Measurements from ENCODE around the gene UBTD1.
"Not testable (repeated sequence)": the region's sequence is repeated elsewhere in the genome, so short reads cannot be mapped to it uniquely, and the experiment has no call there.

UBTD1 gene

DNA sequence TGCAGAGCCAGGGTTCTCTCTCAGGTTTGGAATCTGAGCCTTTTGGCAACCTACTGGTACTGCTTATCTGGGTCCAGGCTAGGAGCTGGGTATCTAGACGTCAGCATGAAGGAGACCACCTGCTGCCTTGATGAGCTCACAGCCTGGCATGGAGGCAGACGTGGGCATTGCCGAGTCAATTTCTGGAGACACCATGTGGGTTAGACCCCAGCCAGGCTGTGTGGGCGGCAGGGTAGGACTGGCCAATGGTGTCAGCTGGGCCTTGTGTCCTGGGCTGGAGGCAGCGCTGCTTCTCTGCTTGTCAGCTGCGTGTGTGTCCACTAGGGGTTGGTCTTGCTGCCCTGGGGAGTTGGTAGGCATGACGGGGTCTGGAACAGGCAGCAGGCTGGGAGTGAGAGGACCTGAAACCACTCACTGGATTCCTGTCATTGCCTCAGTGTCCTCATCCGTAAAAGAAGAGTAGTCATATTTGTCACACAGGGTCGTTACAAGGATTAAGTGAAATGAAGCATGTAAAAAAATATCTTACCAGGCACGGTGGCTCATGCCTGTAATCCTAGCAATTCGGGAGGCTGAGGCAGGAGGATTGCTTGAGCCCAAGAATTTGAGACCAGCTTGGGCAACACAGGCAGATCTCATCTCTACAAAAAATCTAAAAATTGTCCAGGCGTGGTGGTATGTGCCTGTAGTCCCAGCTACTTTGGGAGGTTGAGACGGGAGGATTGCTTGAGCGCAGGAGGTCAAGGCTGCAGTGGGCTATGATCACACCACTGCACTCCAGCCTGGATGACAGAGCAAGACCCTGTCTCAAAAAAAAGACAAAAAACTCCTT, 42.2 kb downstream of the UBTD1 start:
- DNase-seq = no peak

DNA sequence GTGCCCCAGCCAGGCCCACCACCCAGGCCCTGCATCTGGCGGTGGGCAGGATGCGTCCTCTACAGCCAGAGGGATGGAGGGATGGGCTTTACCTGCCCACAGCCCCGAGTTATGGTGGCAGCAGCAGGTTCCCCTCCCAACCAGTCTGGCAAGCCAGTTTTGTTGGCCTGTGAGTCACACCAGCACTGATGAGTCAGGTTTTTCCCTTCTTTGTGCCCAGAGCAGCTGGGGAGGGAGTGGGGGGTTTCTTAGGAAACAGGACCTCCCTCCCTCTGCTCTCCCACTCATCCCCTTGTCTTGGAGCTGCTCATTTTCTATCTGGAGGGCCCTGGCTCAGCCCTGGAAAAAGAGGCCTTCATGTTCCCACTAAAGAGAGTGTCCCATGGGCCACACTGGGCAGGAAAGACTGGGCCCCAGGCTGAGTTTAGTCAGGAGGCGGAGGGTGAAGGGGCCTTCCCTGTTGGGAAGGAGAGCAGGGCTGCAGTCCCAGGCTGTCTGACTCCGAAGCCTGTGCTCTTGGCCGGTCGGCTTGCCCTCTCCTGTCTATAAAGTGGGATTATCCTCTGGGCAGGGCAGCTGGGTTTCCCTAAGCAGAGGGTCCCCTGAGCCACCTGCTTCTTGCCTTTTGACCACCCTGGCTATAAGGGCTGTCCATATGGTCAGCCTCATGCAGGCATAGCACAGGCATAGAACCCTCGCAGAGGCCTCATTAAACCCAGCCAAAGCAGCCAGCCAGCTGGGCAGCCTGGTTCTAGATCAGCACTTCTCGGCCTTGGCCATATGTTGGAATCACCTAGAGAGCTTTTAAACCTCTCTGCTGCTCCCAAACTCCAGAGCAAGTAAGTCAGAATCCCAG, 43.7 kb downstream of the UBTD1 start:
- DNase-seq = peak in 1 of 2 donors; percentile 22

DNA sequence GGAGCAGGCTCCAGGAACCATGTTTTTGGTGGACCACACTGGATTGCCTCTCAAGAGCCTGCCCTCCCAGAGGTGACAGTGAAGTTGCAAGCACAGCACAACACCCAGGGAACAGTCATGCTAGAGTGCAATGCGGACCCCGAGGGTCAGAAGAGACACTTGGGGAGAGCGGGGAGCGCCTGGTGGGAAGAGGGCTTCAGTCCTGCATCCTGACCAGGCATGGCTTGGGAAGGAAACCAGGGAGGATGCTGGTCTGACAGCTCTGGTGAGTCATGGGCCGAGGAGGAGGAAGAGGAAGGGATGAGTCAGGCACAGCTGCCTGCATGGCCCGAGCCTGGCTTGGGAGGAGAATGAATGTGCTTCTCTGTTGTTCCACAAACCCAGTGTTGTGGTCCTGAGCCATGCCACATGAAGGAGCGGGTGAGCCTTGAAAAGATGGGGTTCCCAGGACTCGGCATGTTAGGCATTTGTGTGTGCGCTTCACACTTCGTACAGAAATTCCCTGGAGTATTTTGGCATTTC, 44.4 kb downstream of the UBTD1 start:
- DNase-seq = peak in 1 of 2 donors; percentile 61

DNA sequence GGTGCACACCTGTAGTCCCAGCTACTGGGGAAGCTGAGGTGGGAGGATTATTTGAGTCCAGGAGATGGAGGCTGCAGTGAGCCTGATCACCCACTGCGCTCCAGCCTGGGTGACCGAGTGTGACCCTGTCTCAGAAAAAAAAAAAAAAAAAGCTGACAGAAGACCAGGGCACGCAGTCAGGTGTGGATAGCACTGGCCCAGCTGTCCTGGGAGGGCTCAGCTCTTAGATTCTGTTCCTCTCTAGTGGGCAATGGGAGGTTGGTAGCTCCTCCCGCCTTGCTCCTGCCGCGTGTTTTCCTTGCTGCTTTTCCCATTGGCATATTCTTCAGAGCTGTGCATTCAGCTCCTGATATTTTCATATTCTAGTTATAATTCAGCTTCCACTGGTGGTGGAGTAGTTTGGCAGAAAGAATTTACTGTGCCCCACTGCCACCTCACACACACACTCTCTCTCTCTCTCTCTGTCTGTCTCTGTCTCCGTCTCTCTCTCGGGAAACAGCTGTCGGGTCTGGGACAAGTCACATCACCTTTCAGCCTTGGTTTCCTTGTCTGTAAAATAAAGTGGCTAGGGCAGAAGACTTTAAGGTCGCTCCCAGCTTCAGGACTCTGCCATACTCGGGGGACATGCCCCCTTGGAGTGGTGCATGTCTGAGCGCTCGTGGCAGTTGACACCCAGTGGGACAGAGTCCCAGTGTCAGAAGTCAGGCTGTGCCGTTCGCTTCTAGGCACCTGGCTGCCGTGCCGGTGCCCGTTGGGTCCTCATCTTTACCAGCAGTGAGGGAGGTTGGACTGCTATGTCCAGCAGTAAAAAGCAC, 47.9 kb downstream of the UBTD1 start:
- DNase-seq = no peak

DNA sequence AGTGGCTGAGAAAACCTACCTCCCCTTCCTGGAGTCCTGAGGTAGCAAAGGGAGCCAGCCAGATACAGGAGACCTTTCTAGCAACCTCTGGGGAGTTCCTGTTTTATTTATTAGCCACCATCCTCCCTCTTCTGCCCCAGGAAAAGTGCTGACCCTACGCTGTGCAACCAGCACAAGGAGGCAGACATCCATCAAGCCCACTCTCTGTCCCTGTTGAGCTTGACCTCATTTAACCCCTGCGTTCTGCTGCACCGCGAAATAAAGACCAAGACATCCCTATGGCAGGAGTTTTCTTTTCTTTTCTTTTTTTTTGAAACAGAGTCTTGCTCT, 48.5 kb downstream of the UBTD1 start:
- DNase-seq = no peak

DNA sequence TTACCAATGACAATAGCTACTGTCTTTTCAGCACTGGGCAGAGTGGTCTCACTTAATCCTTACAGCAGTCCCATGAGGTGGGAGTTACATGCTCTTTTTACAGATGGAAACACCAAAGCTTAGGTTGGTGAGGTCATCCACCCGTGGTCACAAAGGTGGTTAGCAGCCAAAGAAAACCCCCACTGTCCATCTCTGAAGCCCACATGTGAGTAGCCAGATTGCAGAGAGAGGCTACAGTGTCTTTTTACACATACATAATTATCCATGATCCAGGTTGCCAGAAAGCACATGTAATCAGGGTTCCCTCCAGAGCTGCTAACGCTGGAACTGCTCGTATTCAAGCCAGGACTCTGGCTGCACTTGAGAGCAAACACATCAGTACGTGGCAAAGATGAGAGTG, 49.2 kb downstream of the UBTD1 start:
- no peak for DNase-seq

DNA sequence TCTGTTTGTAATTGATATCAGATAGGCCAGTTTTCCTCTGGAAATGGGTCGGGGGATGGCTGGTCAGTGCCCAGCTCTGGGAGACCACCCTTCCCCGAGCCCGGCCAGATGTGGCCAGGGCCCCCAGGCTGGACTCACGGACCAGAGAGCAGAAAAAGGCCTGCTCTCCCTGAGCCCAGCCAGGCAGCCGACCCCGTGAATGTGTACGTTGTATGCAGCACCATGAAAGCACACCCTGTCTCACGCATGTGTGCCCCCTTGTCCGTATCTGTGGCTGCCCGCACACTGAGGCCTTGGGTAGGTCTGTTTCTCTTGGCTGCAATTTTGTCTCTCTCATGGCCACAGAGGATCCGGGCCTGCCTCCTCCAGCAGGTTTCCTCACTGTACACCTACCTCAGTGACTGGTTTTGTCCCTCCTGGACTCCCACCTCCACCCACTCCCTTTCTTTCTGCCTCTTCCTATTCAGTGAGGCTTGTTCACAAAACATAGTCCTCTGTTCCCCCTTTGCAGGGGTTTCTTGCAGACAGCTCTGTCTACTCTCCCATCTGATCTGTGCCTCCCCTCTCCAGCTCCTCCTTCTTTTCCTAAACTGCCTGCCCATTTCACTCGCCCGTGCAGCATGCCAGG, 50.2 kb downstream of the UBTD1 start:
- DNase-seq = no peak

DNA sequence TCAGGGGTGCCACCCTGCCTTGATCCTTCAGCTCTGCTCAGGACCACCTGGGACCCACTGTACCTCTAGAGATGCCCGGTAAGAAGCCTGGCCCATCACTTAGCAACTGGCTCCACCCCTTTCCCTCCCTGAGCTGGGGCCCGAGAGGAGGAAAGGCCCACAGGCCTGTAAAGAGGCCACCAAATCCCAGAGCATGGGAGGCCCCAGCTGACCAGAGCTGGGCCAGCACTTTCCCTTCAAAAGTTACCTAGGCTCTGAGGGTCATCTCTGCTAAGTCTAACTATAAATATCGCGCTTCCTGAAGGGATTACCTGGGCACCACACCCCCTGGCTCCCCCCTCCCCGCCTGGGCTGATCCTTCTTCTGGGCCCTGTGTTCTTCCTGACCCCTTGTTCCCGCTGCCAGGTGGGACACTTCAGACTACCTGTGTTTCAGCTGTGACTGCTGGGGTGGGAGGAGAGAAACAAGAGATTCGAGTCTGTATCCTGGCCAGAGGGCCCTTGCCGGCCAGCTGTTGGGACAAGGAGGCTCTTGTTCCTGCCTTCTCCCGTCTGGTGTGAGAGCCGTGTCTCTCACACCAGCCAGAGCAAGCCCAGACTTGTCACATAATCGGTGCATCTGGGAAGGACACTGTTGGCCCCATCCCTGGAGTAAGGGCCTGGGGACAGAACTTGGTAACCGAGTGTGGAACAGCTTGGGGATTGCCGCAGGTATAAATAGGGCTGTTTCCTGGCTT, 51.0 kb downstream of the UBTD1 start:
- no peak for DNase-seq

DNA sequence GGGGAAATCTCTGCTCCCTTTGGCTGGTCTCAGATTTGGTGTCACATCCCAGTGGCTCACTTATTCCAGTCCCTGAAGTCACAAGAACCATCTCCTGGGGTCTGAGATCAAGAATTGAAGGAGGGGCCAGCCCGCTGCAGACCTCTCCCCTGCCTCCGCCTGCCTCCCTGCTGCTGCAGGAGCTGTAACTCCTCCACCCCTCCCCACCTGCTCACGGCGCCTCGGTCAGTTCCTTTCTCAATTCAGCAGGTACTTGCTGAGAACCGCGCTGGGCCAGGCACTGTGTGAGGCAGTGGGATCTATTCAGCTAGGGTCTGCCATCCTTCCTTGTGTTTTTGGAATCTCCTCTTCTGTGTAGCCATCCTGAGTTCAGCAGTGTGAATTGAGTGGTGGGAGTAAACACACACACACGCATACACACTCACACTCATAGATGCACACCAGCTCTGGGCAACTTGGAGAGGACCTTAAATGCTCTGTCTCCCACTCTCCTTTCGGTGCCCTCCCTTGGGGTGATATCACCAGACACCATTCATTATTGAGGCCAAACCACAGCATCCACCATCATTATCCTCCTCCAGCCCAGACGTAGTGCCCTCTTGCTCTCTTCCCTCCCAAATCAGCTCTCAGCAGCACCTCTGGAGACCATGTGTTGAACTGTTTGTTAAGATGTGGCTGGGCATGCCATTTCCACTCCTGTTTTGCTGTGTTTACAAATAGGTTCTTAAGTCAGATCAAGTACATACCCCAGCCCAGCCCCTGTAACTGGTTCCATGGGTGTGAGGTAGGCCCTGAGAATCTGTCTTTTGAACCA, 51.8 kb downstream of the UBTD1 start:
- DNase-seq = no peak

DNA sequence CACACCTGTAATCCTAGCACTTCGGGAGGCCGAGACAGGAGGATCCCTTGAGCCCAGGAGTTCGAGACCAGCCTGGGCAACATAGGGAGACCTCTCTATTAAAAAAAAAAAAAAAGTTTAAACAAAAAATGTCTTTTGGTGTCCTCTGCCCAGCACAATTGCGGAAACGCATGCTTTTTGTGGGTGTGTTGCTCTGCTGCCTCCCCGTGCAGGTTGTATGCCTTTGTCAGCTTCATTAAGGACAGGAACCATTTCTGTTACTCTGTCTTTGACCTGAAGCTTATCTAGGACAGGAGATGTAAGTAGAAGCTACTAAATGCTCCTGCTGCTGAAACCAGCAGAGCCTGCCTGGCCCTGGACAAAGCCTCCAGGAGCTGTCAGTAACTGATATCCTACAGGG, 52.5 kb downstream of the UBTD1 start:
- DNase-seq = no peak

DNA sequence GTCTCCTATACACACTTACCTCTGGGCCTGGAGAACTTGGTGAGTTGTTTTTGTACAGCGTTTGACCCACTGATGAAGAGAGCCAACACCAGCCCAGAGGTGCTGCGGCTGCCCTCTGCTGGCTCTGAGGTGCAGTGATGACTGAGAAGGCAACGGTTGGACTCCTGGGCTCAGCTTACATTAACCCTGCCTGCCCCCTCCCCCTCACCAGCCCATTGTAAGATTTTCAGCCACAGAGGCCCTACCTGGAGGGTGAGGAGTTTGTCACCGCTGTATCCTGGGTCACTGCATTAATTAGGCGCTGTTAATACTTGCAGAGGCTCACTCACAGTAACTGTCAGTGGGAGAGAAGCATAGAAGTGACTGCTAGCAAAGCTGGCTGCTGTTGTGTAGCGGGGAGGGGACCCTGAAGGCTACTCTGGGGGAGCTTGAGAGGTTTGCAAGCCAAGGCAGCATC, 54.9 kb downstream of the UBTD1 start:
- peak; percentile 49 to 65 for DNase-seq

DNA sequence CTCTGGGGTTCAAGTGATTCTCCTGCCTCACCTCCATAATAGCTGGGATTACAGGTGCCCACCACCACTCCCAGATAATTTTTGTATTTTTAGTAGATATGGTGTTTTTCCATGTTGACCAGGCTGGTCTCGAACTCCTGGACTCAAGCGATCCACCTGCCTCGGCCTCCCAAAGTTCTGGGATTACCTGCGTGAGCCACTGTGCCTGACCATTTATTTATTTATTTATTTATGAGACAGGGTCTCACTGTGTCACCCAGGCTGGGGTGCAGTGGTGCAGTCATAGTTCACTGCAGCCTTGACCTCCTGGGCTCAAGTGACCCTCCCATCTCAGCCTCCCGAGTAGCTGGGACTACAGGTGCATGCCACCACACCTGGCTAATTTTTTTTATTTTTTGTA, 55.6 kb downstream of the UBTD1 start:
- DNase-seq = not testable (repeated sequence)

DNA sequence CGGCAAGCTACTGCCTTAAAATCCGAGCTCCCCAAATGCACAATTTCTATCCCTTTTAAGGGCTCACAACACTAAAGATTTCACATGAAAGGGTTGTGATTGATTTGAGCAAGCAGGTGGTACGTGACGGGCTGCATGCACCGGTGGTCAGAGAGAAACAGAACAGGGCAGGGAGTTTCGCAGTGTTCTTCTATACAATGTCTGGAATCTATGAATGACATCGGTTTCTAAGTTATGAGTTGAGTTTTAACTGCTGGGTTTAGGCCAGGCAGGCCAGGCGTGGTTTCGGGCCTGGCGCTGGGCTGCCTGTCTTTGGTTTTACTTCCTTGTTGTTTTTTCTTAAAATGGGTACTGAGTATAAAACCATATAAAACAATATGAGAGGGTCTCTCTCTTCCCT, 56.8 kb downstream of the UBTD1 start:
- DNase-seq = not testable (repeated sequence)

DNA sequence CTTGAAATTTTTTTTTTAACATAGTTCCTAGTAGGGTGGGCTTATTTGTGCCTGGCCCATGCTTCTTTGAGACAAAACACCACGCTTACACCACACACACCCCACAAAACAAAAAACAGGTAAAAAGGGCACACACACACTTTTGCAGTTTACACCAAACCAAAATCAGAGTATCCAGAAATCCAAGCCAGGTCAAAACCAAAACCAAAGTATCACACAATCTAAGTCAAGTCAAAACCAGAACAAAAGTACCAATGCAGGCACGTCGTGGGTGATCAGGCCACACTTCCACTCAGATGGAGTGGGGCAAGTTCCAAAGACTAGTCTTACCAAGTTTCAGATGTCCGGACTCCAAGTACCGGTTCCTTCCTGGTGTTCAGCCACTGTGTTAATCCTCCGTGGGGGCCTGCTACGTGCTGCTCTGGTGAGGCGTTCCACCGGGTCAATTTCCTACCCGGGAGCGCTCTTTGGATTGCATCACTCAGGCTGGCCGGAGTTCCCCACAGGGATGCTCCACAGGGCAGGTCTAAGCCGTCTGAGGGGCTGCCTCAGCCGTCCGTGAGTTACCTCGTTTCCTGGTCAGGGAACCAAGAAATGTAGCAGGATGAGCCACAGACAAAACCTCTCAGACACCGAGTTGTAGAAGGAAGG, 62.1 kb downstream of the UBTD1 start:
- not testable (repeated sequence) for DNase-seq

DNA sequence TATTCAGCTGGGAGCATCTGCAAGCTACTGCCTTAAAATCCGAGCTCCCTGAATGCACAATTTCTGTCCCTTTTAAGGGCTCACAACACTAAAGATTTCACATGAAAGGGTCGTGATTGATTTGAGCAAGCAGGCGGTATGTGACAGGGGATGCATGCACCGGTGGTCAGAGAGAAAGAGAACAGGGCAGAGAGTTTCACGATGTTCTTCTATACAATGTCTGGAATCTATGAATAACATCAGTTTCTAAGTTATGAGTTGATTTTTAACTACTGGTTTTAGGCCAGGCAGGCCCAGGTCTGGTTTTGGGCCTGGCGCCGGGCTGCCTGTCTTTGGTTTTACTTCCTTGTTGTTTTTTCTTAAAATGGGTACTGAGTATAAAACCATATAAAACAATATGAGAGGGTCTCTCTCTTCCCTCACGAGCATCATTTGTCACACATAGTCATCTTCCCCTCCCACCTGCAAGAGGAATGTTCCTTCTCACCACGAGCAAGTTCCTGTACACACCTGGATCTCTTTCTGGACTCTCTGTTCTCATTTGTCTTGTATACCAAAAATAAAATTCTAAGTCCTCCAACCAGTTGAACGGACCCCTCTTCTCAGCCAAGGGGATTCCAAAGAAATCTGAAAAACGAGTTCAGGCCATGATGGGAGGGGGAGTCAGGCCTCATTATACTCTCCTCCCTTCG, 62.8 kb downstream of the UBTD1 start:
- DNase-seq = not testable (repeated sequence)

DNA sequence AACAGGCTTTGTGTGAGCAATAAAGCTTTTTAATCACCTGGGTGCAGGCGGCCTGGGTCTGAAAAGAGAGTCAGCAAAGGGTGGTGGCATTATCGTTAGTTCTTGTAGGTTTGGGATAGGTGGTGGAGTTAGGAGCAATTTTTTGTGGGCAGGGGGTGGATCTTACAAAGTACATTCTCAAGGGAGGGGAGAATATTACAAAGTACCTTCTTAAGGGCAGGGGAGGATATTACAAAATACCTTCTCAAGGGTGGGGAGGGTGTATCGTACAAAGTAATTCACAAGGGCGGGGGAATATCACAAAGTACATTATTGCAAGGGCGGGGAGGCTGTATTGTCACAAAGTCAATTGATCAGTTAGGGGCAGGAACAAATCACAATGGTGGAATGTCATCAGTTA, 63.6 kb downstream of the UBTD1 start:
- not testable (repeated sequence) for DNase-seq

DNA sequence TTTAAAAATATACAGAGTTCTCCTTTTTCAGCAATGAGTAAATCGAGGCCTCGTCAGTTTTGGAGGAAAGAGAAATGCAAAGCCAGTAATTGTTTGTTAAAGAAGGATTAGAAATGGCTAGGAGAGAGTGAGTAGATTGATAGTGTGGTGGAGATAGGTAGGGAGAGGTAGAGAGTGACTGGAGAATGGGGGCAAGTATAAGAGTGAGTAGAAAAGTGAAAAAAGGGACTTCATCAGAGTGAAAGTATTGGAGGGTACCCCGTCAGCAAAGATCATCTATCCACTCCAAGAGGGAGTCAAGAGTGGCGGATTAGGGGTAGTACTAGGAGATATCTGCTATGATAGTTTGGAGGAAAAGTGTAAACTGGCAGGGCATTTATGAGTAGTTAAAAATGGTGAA, 64.6 kb downstream of the UBTD1 start:
- no peak for DNase-seq

DNA sequence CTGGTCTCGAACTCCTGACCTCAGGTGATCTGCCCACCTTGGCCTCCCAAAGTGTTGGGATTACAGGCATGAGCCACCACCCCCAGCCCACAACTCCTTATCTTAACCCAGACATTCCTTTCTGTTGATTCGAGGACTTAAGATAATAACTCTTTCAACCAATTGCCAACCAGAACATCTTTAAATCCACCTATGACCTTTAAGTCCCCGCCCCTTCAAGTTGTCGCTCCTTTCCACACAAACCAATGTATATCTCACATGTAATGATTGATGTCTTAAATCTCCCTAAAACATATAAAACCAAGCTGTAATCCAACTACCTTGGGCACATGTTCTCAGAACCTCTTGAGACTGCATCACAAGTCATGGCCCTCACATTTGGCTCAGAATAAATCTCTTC, 66.1 kb downstream of the UBTD1 start:
- no peak for DNase-seq

DNA sequence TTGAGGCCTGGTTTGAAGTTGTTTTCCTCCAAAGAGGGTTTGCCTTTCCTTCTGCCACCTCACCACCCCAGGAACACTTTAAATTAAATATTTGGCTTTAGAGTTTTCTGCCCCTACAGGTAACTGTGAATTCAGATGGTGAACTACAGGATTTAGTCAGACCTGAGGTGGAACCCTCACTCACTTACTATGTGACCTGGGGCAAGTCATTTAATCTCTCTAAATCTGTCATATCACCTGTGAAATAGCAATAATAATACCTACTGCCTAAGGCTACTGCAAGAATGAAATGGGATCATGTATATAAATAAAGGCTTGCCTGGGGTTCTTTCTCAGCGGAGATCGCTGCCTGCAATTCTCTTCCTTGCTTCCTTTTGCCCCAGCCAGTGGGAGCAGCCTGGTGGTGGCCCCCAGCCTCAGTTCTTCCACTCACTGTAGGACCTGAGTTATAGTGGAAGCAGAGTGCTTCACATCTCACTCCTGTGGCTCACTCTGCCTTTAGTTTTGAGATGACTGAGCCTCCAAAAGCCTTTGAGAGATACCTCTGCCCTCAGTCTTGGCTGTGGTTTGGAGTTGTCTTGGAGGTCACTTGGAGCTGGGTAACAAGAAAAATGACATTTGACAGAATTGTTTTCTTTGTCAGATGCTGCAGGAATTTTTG, 67.7 kb downstream of the UBTD1 start:
- DNase-seq = no peak

Measured in CD4-positive, alpha-beta T cell treated with Interferon alpha-2 for 1 hour (primary cell).